ENCODE measurements around the gene ITPR1.

GRCh38 chr3:4645468-4645867, 152.3 kb downstream of the ITPR1 start:
- TF ChIP-seq JUND (IDR thresholded peaks at IDR 0.05), result no peak
- TF ChIP-seq CTCF (IDR thresholded peaks at IDR 0.05), result no peak
- TF ChIP-seq NRF1 (IDR thresholded peaks at IDR 0.05; ENCODE audit: low read depth, low read length), result no peak
- TF ChIP-seq REST (IDR thresholded peaks at IDR 0.05; ENCODE audit: low read depth, low read length), result no peak
- no peak for TF ChIP-seq USF2 (IDR thresholded peaks at IDR 0.05; ENCODE audit: borderline replicate concordance, low read depth, low read length)
- TF ChIP-seq TCF12 (IDR thresholded peaks at IDR 0.05), result no peak
- TF ChIP-seq MXI1 (IDR thresholded peaks at IDR 0.05; ENCODE audit: low read depth, low read length), result no peak

Data from SK-N-SH (cell line).